RPMI7951 (cell line): ENCODE results near the gene SRSF7. TPM values are rescaled to one million over a fixed set of nuclear protein-coding genes. Genes with fewer than 3 reads are reported as not detected.

Experiments
- DNase-seq: peaks from one replicate; pipeline ENCODE4 v3.0.0-alpha.2; 2012; ENCODE audit warnings: low read depth
- total RNA-seq: library from RNA; depleted of rRNA; stranded (reverse); fragments of >200 nt; shearing (Covaris generic); gene quantifications from 2 replicates; pipeline ENCODE4 v1.2.3, GENCODE V29; 2014; rRNA removed

The SRSF7 gene
- total RNA-seq, 1 experiment from 2014 or later: 249 TPM

DNA sequence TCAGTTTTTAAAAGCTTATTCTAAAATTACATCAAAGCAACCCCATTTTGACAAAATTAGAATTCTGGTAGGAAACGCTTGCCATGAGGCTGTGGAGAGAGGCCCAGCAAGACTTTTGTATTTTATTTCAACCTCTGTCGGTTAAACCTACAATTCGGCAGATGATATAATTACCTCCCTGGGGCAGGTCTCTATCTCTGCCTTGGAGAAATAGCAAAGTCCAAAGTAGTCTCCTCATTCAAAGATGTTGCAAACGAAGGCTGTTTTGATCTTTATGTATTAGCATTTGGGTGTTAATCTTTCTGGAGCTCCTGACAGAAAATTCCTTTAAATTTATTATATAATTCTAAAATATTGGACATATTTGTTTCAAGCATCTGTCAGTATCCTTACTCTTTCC, 49.6 kb downstream of the SRSF7 start:
- no peak for DNase-seq

- DNase-seq: no peak
These were observed 50.2 kb downstream of the SRSF7 start for GRCh38 chr2:38700881-38701458.

DNA sequence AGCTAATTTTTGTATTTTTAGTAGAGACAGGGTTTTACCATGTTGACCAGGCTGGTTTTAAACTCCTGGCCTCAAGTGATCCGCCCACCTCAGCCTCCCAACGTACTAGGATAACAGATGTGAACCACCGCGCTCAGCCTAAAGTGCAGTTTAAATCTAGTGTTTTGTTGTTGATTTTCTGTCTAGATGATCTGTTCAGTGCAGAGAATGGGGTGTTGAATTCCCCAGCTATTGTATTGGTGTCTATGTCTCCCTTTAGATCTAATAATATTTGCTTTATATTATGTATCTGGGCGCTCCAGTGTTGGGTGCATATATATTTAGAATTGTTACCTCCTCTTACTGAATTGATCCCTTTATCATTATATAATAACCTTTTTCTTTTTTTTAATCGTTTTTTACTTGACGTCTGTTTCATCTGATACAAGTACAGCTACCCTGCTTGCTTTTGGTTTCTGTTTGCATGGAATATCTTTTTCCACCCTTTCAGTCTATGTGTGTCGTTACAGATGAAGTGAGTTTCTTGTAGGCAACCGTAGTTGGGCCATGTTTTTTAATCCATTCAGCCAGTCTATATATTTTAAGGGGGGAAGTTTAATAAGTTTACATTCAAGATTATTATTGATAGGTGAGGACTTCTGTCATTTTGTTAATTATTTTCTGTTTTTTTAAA, 50.9 kb downstream of the SRSF7 start:
- DNase-seq: no peak

GRCh38 chr2:38698467-38699003, 52.6 kb downstream of the SRSF7 start:
- no peak for DNase-seq

DNA sequence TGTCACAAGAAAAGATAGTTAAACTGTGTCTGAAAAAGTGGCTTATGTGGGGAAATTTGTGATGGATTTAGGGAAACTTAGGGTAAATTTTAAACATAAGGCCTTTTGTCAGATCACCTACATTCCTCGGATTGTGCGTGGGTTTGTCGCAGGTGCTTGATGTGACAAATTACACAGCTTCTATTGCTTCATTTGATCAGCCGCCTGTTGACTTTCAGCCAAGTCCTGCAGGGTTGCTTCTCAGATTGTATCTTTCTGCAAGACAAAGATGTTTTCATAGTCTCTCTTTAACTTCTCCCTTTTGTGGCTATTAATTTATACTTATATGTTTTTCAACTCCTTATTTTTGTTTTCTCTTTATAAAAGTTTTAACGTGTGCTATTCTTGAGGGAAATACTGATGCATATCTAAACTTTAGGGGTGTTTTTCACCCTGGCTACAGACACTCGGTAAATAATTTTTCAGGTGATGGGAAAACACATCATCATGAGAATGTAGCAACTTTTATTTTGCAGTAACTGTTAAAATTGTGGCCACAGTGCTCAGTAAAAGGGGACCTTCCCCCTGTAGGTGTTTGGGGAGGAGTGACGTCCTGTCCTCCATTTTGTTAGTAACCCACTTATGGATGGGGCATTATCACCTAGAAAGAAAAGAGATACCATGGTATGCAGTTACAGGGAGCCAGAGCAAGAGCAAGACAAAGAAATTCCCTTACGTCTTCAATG, 53.9 kb downstream of the SRSF7 start:
- DNase-seq: no peak

Other genes starting within 250 kb of the SRSF7 start
- gene HNRNPLL, start 148.4 kb downstream of the SRSF7 start, total RNA-seq: 61.8 and 83.1 TPM in 2 replicates
- gene GALM, start 85.2 kb downstream of the SRSF7 start, total RNA-seq: 47.0 and 48.5 TPM in 2 replicates
- 27.0 and 38.7 TPM in 2 replicates for gene GEMIN6, start 26.8 kb upstream of the SRSF7 start, total RNA-seq
- gene DHX57, start 124.6 kb upstream of the SRSF7 start, total RNA-seq: 13.5 and 17.3 TPM in 2 replicates
- gene MORN2, start 124.6 kb upstream of the SRSF7 start, total RNA-seq: 70.1 and 72.8 TPM in 2 replicates
- gene ARHGEF33, start 138.5 kb upstream of the SRSF7 start, total RNA-seq: 0.24 and 0.59 TPM in 2 replicates